Neural progenitor cell (in vitro differentiated cells): Measurements from ENCODE around the gene GBF1. TPM values are rescaled to one million over a fixed set of nuclear protein-coding genes. Genes with fewer than 3 reads are reported as not detected.

ENCODE experiments used
- DNase-seq: peaks from one replicate; pipeline ENCODE4 v3.0.0-alpha.2; 2016; ENCODE audit warnings: low spot score
- H2AFZ ChIP-seq: fragments of 200-600 bp; sonication (generic); replicated peaks from 2 replicates; pipeline ENCODE4 v1.6.1; 2016; ENCODE audit warnings: antibody characterized with exemption
- H3F3A ChIP-seq: fragments of 200-600 bp; sonication (generic); 2 replicates; pipeline ENCODE4 v1.6.1; 2016; ENCODE audit warnings: antibody characterized with exemption, low read depth
- H3K27ac ChIP-seq: fragments of 200-600 bp; sonication (generic); 2 replicates; pipeline ENCODE4 v1.5.1; 2016; ENCODE audit warnings: mild to moderate bottlenecking
- H3K27me3 ChIP-seq: fragments of 200-600 bp; sonication (generic); 2 replicates; pipeline ENCODE4 v1.6.1; 2016; ENCODE audit warnings: mild to moderate bottlenecking, moderate library complexity
- H3K36me3 ChIP-seq: fragments of 200-600 bp; sonication (generic); 2 replicates; pipeline ENCODE4 v1.5.1; 2016
- H3K4me1 ChIP-seq: fragments of 200-600 bp; sonication (generic); 2 replicates; pipeline ENCODE4 v1.6.1; 2016; ENCODE audit warnings: mixed run types
- H3K4me2 ChIP-seq: fragments of 200-600 bp; sonication (generic); 2 replicates; pipeline ENCODE4 v1.6.1; 2016
- H3K4me3 ChIP-seq: fragments of 200-600 bp; sonication (generic); 2 replicates; pipeline ENCODE4 v1.5.1; 2016
- H3K79me2 ChIP-seq: fragments of 200-600 bp; sonication (generic); 2 replicates; pipeline ENCODE4 v1.6.1; 2016; ENCODE audit warnings: low read depth
- H3K9ac ChIP-seq: fragments of 200-600 bp; sonication (generic); 2 replicates; pipeline ENCODE4 v1.6.1; 2016
- H3K9me3 ChIP-seq: fragments of 200-600 bp; sonication (generic); 2 replicates; pipeline ENCODE4 v1.5.1; 2016; ENCODE audit warnings: low read depth
- H4K20me1 ChIP-seq: fragments of 200-600 bp; sonication (generic); 2 replicates; pipeline ENCODE4 v1.6.1; 2016; ENCODE audit warnings: low read depth
- H3K27ac Mint-ChIP-seq: 3 replicates; pipeline ENCODE4 v1.8.0; 2021; ENCODE audit warnings: mixed read lengths
- H3K27me3 Mint-ChIP-seq: 2 replicates; pipeline ENCODE4 v1.8.0; 2022; ENCODE audit warnings: low read depth, mild to moderate bottlenecking, inconsistent platforms, moderate library complexity, mixed read lengths; ENCODE audit not compliant: insufficient read depth
- H3K36me3 Mint-ChIP-seq: 3 replicates; pipeline ENCODE4 v1.8.0; 2021; ENCODE audit warnings: mixed read lengths
- H3K4me1 Mint-ChIP-seq: 3 replicates; pipeline ENCODE4 v1.8.0; 2021; ENCODE audit warnings: mixed read lengths
- H3K4me3 Mint-ChIP-seq: 3 replicates; pipeline ENCODE4 v1.8.0; 2021; ENCODE audit warnings: mild to moderate bottlenecking, moderate library complexity, mixed read lengths
- H3K9me3 Mint-ChIP-seq: 3 replicates; pipeline ENCODE4 v1.8.0; 2020; ENCODE audit warnings: mixed read lengths
- CTCF ChIP-seq: fragments of 200-600 bp; sonication (generic); IDR thresholded peaks from 2 replicates; pipeline ENCODE4 v1.5.1; 2017; ENCODE audit warnings: antibody characterized with exemption, mild to moderate bottlenecking
- EZH2 ChIP-seq: fragments of 200-600 bp; sonication (generic); IDR thresholded peaks from 2 replicates; pipeline ENCODE4 v1.6.1; 2017; ENCODE audit warnings: antibody characterized with exemption, mild to moderate bottlenecking, moderate library complexity
- EZH2phosphoT487 ChIP-seq: fragments of 200-600 bp; sonication (generic); IDR thresholded peaks from 2 replicates; pipeline ENCODE4 v1.6.1; 2017; ENCODE audit warnings: antibody characterized with exemption
- total RNA-seq: library from RNA; depleted of rRNA; stranded (reverse); fragments of >200 nt; gene quantifications from 2 replicates; pipeline ENCODE4 v1.2.3, GENCODE V29; 2015; ENCODE audit warnings: low replicate concordance

The GBF1 gene
- total RNA-seq, 1 donor from 2014 or later = 23.5 TPM

- peaks cover 17% of the 10 kb centered on the region for H3F3A ChIP-seq
- Mint-ChIP-seq H3K27ac (no peak overlapping the region), H3K36me3 (no peaks in the 10 kb centered on the region), H3K4me1 (peaks cover 25% of the 10 kb centered on the region), H3K4me3 (peak overlapping the region; percentile 76), H3K9me3 (no peaks in the 10 kb centered on the region), H3K27me3 (peaks cover 13% of the 10 kb centered on the region)
- no peak for DNase-seq
- no peak overlapping the region for H2AFZ ChIP-seq
- TF ChIP-seq EZH2phosphoT487 = no peak
- no peak for TF ChIP-seq EZH2
- TF ChIP-seq CTCF = no peak
- no peak overlapping the region for H3K9ac ChIP-seq
- no peaks in the 10 kb centered on the region for H3K36me3 ChIP-seq
- no peak overlapping the region for H3K27ac ChIP-seq
- H3K4me1 ChIP-seq = peaks cover 8% of the 10 kb centered on the region
- no peaks in the 10 kb centered on the region for H3K79me2 ChIP-seq
- no peaks in the 10 kb centered on the region for H3K9me3 ChIP-seq
- H3K4me3 ChIP-seq = peak overlapping the region; percentile 72
- H3K27me3 ChIP-seq = peaks cover 33% of the 10 kb centered on the region
- H3K4me2 ChIP-seq = peak overlapping the region; percentile 87
- H4K20me1 ChIP-seq = peaks cover 3% of the 10 kb centered on the region
Measured at GRCh38 chr10:102398172-102399020, 153.1 kb downstream of the GBF1 start.

GRCh38 chr10:102399217-102400021 is 154.1 kb downstream of the GBF1 start:
- no peak overlapping the region for H3K27ac Mint-ChIP-seq
- peaks cover 8% of the 10 kb centered on the region for H3K4me1 ChIP-seq
- peak; percentile 94 for DNase-seq
- H3K36me3 Mint-ChIP-seq = no peaks in the 10 kb centered on the region
- H3K27me3 Mint-ChIP-seq = peaks cover 9% of the 10 kb centered on the region
- H4K20me1 ChIP-seq = peaks cover 3% of the 10 kb centered on the region
- no peaks in the 10 kb centered on the region for H3K79me2 ChIP-seq
- H3K36me3 ChIP-seq = no peaks in the 10 kb centered on the region
- peak overlapping the region; percentile 82 for H3K4me3 Mint-ChIP-seq
- H3K27me3 ChIP-seq = peaks cover 24% of the 10 kb centered on the region
- no peaks in the 10 kb centered on the region for H3K9me3 ChIP-seq
- no peak overlapping the region for H3K9ac ChIP-seq
- peaks cover 8% of the 10 kb centered on the region for H3F3A ChIP-seq
- H3K4me1 Mint-ChIP-seq = peaks cover 23% of the 10 kb centered on the region
- TF ChIP-seq EZH2 = no peak
- peak; percentile 91 for TF ChIP-seq CTCF
- no peak overlapping the region for H3K27ac ChIP-seq
- peak overlapping the region; percentile 87 for H3K4me2 ChIP-seq
- peak overlapping the region; percentile 72 for H3K4me3 ChIP-seq
- H2AFZ ChIP-seq = peak overlapping the region; percentile 94
- no peaks in the 10 kb centered on the region for H3K9me3 Mint-ChIP-seq

GRCh38 chr10:102400076-102400475 is 154.7 kb downstream of the GBF1 start:
- no peaks in the 10 kb centered on the region for H3K36me3 Mint-ChIP-seq
- H3K27me3 Mint-ChIP-seq = peaks cover 7% of the 10 kb centered on the region
- H4K20me1 ChIP-seq = no peaks in the 10 kb centered on the region
- no peak for DNase-seq
- no peaks in the 10 kb centered on the region for H3K36me3 ChIP-seq
- H3K4me3 Mint-ChIP-seq = peak overlapping the region; percentile 82
- peaks cover 23% of the 10 kb centered on the region for H3K27me3 ChIP-seq
- H3K9me3 ChIP-seq = no peaks in the 10 kb centered on the region
- TF ChIP-seq EZH2phosphoT487 (no peak), EZH2 (no peak), CTCF (no peak)
- no peak overlapping the region for H2AFZ ChIP-seq
- no peak overlapping the region for H3K27ac ChIP-seq
- no peaks in the 10 kb centered on the region for H3K79me2 ChIP-seq
- H3K4me3 ChIP-seq = no peak overlapping the region
- H3F3A ChIP-seq = peaks cover 1% of the 10 kb centered on the region
- peaks cover 19% of the 10 kb centered on the region for H3K4me1 Mint-ChIP-seq
- H3K9ac ChIP-seq = no peak overlapping the region
- peak overlapping the region; percentile 87 for H3K4me2 ChIP-seq
- peaks cover 4% of the 10 kb centered on the region for H3K4me1 ChIP-seq
- H3K9me3 Mint-ChIP-seq = no peaks in the 10 kb centered on the region
- no peak overlapping the region for H3K27ac Mint-ChIP-seq
